Epithelial cell of esophagus (primary cell): ENCODE results near the gene CFL2.
A peak's percentile ranks its signal among the peaks of the same experiment; 100 is the strongest.

Experiments used
- DNase-seq: peaks from one replicate; pipeline ENCODE4 v3.0.0; 2010; ENCODE audit warnings: low read depth
- H3K4me3 ChIP-seq: 2 replicates; pipeline ENCODE4 v1.5.1; 2011; ENCODE audit warnings: mild to moderate bottlenecking, low read length, control low read depth
- TF ChIP-seq, protein P1 (sequence below): IDR thresholded peaks from 2 replicates; pipeline ENCODE4 v1.5.1; 2011; ENCODE audit warnings: low read depth, mild to moderate bottlenecking, low read length, control low read depth, inconsistent platforms; ENCODE audit not compliant: insufficient read depth; ENCODE audit errors: missing control alignments

Gene CFL2

GRCh38 chr14:34676516-34677211, 37.7 kb downstream of the CFL2 start:
- H3K4me3 ChIP-seq = no peak overlapping the region
- no peak for DNase-seq
- TF ChIP-seq, protein P1, sequence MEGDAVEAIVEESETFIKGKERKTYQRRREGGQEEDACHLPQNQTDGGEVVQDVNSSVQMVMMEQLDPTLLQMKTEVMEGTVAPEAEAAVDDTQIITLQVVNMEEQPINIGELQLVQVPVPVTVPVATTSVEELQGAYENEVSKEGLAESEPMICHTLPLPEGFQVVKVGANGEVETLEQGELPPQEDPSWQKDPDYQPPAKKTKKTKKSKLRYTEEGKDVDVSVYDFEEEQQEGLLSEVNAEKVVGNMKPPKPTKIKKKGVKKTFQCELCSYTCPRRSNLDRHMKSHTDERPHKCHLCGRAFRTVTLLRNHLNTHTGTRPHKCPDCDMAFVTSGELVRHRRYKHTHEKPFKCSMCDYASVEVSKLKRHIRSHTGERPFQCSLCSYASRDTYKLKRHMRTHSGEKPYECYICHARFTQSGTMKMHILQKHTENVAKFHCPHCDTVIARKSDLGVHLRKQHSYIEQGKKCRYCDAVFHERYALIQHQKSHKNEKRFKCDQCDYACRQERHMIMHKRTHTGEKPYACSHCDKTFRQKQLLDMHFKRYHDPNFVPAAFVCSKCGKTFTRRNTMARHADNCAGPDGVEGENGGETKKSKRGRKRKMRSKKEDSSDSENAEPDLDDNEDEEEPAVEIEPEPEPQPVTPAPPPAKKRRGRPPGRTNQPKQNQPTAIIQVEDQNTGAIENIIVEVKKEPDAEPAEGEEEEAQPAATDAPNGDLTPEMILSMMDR = no peak

DNA sequence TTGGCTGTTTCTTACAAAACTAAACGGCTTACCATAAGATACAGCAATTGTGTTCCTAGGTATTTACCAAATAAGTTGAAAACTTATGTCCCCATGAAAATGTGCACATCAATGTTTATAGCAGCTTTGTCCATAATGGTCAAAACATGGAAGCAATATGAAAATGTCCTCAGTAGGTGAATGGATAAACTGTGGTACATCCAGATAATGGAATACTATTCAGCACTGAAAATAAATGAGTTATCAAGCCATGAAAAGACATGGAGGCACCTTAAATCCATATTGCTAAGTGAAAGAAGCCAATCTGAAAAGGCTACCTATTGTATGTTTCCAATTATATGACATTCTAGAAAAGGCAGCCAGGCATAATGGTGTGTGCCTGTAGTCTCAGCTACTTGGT, 40.7 kb downstream of the CFL2 start:
- H3K4me3 ChIP-seq = no peak overlapping the region
- no peak for DNase-seq
- TF ChIP-seq, protein P1 = no peak

DNA sequence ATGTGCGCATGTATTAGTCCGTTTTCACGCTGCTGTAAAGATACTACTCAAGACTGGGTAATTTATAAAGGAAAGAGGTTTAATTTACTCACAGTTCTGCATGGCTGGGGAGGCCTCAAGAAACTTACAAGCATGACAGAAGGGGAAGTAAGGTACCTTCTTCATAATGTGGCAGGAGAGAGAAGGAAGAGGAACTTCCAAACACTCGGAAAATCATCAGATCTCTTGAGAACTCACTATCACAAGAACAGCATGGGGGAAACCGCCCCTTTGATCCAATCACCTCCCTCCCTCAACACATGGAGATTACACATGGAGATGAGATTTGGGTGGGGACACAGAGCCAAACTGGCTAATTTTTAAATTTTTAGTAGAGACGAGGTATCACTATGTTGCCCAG, 42.7 kb downstream of the CFL2 start:
- DNase-seq = no peak
- no peak overlapping the region for H3K4me3 ChIP-seq
- TF ChIP-seq, protein P1 = no peak

- TF ChIP-seq, protein P1 = no peak
- H3K4me3 ChIP-seq = no peak overlapping the region
- no peak for DNase-seq
Observed at GRCh38 chr14:34668111-34668510, 46.3 kb downstream of the CFL2 start.

DNA sequence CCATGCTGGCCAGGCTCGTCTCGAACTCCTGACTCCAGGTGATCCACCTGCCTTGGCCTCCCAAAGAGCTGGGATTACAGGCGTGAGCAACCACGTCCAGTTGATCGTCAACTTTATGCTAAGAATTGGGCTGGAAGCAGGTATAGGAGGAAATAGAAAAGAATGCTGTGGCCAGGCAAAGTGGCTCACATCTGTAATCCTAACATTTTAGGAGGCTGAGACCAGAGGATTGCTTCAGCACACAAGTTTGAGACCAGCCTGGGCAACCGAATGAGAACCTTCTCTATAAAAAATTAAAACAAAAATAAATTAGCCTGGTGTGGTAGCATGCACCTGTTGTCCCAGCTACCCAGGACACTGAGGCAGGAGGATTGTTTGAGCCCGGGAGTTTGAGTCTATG, 47.4 kb downstream of the CFL2 start:
- TF ChIP-seq, protein P1 = no peak
- DNase-seq = no peak
- H3K4me3 ChIP-seq = no peak overlapping the region

GRCh38 chr14:34665785-34666435, 48.5 kb downstream of the CFL2 start:
- TF ChIP-seq, protein P1 = no peak
- peak; percentile 80 for DNase-seq
- no peak overlapping the region for H3K4me3 ChIP-seq

DNA sequence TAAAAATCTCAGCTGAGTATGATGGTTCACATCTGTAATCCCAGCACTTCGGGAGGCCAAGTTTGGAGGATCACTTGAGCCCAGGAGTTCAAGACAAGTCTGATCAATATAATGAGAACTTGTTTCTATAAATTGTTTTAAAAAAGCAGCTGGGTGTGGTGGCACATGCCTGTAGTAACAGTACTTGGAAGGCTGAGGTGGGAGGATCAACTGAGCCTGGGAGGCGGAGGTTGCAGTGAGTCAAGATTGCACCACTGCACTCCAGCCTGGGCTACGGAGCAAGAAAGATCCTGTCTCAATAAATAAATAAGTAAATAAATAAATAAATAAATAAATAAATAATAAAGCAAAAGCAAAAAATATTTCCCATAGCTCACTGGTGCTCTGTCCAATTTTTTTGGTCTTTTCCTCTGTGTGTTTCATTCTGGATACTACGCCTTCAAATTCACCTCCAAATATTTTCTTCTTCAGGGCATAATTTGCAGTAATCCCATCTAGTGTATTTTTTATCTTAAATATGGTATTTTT, 51.8 kb downstream of the CFL2 start:
- TF ChIP-seq, protein P1 = no peak

More for the DNA sequence above, 51.8 kb downstream of the CFL2 start:
- H3K4me3 ChIP-seq = no peak overlapping the region
- peak; percentile 73 for DNase-seq
